KOPT-K1 (cell line): ENCODE measurements around the gene S1PR3.

Experiments used
- H3K27ac ChIP-seq: fragments of 200-600 bp; sonication (generic); 2 replicates; pipeline ENCODE4 v1.5.1; 2016; ENCODE audit warnings: antibody characterized with exemption, mild to moderate bottlenecking, low read depth, low read length; ENCODE audit not compliant: poor library complexity, severe bottlenecking
- H3K36me3 ChIP-seq: fragments of 200-600 bp; sonication (generic); 2 replicates; pipeline ENCODE4 v1.5.1; 2017; ENCODE audit warnings: antibody characterized with exemption, mild to moderate bottlenecking, low read length, moderate library complexity; ENCODE audit not compliant: insufficient read depth
- H3K9me3 ChIP-seq: fragments of 200-600 bp; sonication (generic); 2 replicates; pipeline ENCODE4 v1.5.1; 2017; ENCODE audit warnings: antibody characterized with exemption, low read length, mild to moderate bottlenecking; ENCODE audit not compliant: insufficient read depth, poor library complexity, severe bottlenecking

S1PR3 gene

GRCh38 chr9:88957526-88957925, 33.7 kb upstream of the S1PR3 start:
- no peaks in the 10 kb centered on the region for H3K9me3 ChIP-seq

GRCh38 chr9:88959727-88960469, 31.4 kb upstream of the S1PR3 start:
- Histone ChIP-seq H3K36me3 (no peaks in the 10 kb centered on the region), H3K27ac (no peak overlapping the region), H3K9me3 (no peaks in the 10 kb centered on the region)

More at GRCh38 chr9:88957526-88957925, 33.7 kb upstream of the S1PR3 start:
- Histone ChIP-seq H3K27ac (no peak overlapping the region), H3K36me3 (no peaks in the 10 kb centered on the region)

GRCh38 chr9:88960632-88961031, 30.6 kb upstream of the S1PR3 start:
- H3K27ac ChIP-seq: no peak overlapping the region

GRCh38 chr9:88965473-88965872, 25.8 kb upstream of the S1PR3 start:
- no peaks in the 10 kb centered on the region for H3K36me3 ChIP-seq
- H3K9me3 ChIP-seq: no peaks in the 10 kb centered on the region
- no peak overlapping the region for H3K27ac ChIP-seq

More at GRCh38 chr9:88960632-88961031, 30.6 kb upstream of the S1PR3 start:
- Histone ChIP-seq H3K36me3 (no peaks in the 10 kb centered on the region), H3K9me3 (no peaks in the 10 kb centered on the region)

GRCh38 chr9:88966894-88967676, 24.2 kb upstream of the S1PR3 start:
- no peak overlapping the region for H3K27ac ChIP-seq

GRCh38 chr9:88968799-88969198, 22.5 kb upstream of the S1PR3 start:
- no peaks in the 10 kb centered on the region for H3K36me3 ChIP-seq
- H3K9me3 ChIP-seq: no peaks in the 10 kb centered on the region
- no peak overlapping the region for H3K27ac ChIP-seq

More at GRCh38 chr9:88966894-88967676, 24.2 kb upstream of the S1PR3 start:
- Histone ChIP-seq H3K9me3 (no peaks in the 10 kb centered on the region), H3K36me3 (no peaks in the 10 kb centered on the region)

- H3K9me3 ChIP-seq: no peaks in the 10 kb centered on the region
- no peak overlapping the region for H3K27ac ChIP-seq
- no peaks in the 10 kb centered on the region for H3K36me3 ChIP-seq
Measured at GRCh38 chr9:88969646-88970373, 21.5 kb upstream of the S1PR3 start.

- Histone ChIP-seq H3K36me3 (no peaks in the 10 kb centered on the region), H3K9me3 (no peaks in the 10 kb centered on the region), H3K27ac (no peak overlapping the region)
Measured at GRCh38 chr9:88971131-88971960, 19.9 kb upstream of the S1PR3 start.

- H3K36me3 ChIP-seq: no peaks in the 10 kb centered on the region
- no peak overlapping the region for H3K27ac ChIP-seq
Measured at GRCh38 chr9:88972401-88972800, 18.9 kb upstream of the S1PR3 start.

GRCh38 chr9:88973281-88974045, 17.8 kb upstream of the S1PR3 start:
- no peak overlapping the region for H3K27ac ChIP-seq
- no peaks in the 10 kb centered on the region for H3K36me3 ChIP-seq
- peaks cover 4% of the 10 kb centered on the region for H3K9me3 ChIP-seq

More at GRCh38 chr9:88972401-88972800, 18.9 kb upstream of the S1PR3 start:
- H3K9me3 ChIP-seq: no peaks in the 10 kb centered on the region

- H3K27ac ChIP-seq: no peak overlapping the region
- H3K9me3 ChIP-seq: peaks cover 15% of the 10 kb centered on the region
- no peaks in the 10 kb centered on the region for H3K36me3 ChIP-seq
Measured at GRCh38 chr9:88974641-88975040, 16.6 kb upstream of the S1PR3 start.

GRCh38 chr9:88975966-88976889, 15.0 kb upstream of the S1PR3 start:
- no peak overlapping the region for H3K27ac ChIP-seq
- H3K36me3 ChIP-seq: no peaks in the 10 kb centered on the region

GRCh38 chr9:88976890-88977257, 14.4 kb upstream of the S1PR3 start:
- H3K27ac ChIP-seq: no peak overlapping the region
- H3K36me3 ChIP-seq: no peaks in the 10 kb centered on the region
- H3K9me3 ChIP-seq: peaks cover 34% of the 10 kb centered on the region

More at GRCh38 chr9:88975966-88976889, 15.0 kb upstream of the S1PR3 start:
- H3K9me3 ChIP-seq: peaks cover 28% of the 10 kb centered on the region
